Uterus (tissue), 4 donors: ENCODE measurements around the gene CYB5R3. TPM values are rescaled to one million over a fixed set of nuclear protein-coding genes. Genes with fewer than 3 reads are reported as not detected.

Source experiments
- DNase-seq, 2 donors: peaks; one replicate each; pipeline ENCODE4 v3.0.0-alpha.2; 2019 to 2020
- H3K27ac ChIP-seq, 2 donors: fragments of 200-600 bp; sonication (generic); 1 replicate in 1 of 2; 2 replicates in 1 of 2; pipeline ENCODE4 v1.5.1; 2016 to 2018
- H3K27me3 ChIP-seq, 2 donors: fragments of 200-600 bp; sonication (generic); one replicate each; pipeline ENCODE4 v1.5.1; 2018 to 2019; ENCODE audit warnings: control low read depth in 1 of 2
- H3K36me3 ChIP-seq, 2 donors: fragments of 200-600 bp; sonication (generic); one replicate each; pipeline ENCODE4 v1.5.1; 2019; ENCODE audit warnings: control low read depth in 1 of 2
- H3K4me1 ChIP-seq, 2 donors: fragments of 200-600 bp; sonication (generic); one replicate each; pipeline ENCODE4 v1.5.1; 2018 to 2019; ENCODE audit warnings: control low read depth in 1 of 2
- H3K4me3 ChIP-seq, 2 donors: fragments of 200-600 bp; sonication (generic); 1 replicate in 1 of 2; 2 replicates in 1 of 2; pipeline ENCODE4 v1.5.1; 2018 to 2019; ENCODE audit warnings: mild to moderate bottlenecking in 1 of 2
- H3K9me3 ChIP-seq, 2 donors: fragments of 200-600 bp; sonication (generic); one replicate each; pipeline ENCODE4 v1.5.1; 2019; ENCODE audit warnings: control low read depth in 1 of 2
- POLR2A ChIP-seq, 2 donors: fragments of 450-650 bp; IDR thresholded peaks; one replicate each; pipeline ENCODE4 v1.6.1; 2016; ENCODE audit warnings: antibody characterized with exemption in 2 of 2, mild to moderate bottlenecking in 1 of 2, moderate library complexity in 1 of 2
- intact Hi-C: fragments of 100-400 bp; cut with DNase I; formaldehyde crosslinking; loops from one replicate; pipeline ENCODE4 v1.15.1; 2023; ENCODE audit warnings: low total_unique reads
- total RNA-seq, 4 donors: library from RNA; depleted of rRNA in 3 of 4; stranded (reverse); fragments of >200 nt in 3 of 4; gene quantifications; one replicate each; pipeline versions ENCODE4 v1.1.0 to v1.2.4, GENCODE V29; 2014 to 2023
- TF ChIP-seq, protein P1 (sequence below), 4 experiments: fragments of 200-600 bp in 2 of 4; fragments of 450-650 bp in 2 of 4; sonication (generic) in 2 of 4; IDR thresholded peaks; one replicate each; pipeline ENCODE4 v1.5.1; 2016 to 2019; ENCODE audit warnings: antibody characterized with exemption in 4 of 4, mild to moderate bottlenecking in 2 of 4, moderate library complexity in 1 of 4
- donor health status: DM: yes; HTN: yes; CAD: no.

The CYB5R3 gene
- total RNA-seq, 4 donors from 2014 or later: 34.0 to 225 (median 51.7) TPM

DNA sequence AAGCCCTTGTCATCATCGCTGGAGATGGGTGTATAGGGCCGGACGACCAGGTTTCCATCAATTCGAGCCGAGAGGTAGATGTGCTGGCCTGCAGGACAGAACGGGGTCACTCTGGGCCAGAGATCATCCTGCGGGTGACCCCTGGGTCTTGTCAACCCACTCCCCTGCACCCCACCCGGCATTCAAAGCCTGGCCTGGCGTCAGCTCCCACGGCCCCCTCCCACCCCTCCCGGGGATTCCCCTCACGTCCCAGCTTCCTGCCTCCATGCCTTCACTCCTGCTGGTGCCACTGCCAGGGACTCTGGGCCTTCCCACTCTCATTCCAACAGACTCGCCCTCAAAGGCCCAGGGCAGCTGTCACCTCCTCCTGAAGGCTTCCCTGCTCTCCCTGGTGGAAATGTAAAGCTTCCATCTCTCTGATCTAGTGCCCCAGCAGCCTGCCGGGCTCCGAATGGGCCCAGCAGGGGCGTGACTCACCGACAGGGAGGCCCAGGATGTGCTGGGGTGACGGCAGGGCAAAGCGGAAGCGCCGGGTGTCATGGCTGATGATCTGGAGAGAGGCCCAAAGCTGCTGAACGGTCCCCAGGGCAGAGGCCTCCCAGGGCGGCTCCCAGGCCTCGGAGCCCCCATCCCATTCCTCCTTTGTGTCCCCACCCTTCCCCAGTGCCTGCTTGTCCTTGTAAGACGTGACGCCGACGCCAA is 18.1 kb downstream of the CYB5R3 start:
- Histone ChIP-seq H3K27me3 (no peaks in the 10 kb centered on the region), H3K4me1 (peaks cover 0 to 5% of the 10 kb centered on the region in 2 donors), H3K4me3 (no peak overlapping the region), H3K9me3 (no peaks in the 10 kb centered on the region), H3K27ac (no peak overlapping the region), H3K36me3 (no peaks in the 10 kb centered on the region)
- intact Hi-C loops: no loop called here
- DNase-seq: no peak
- no peak for TF ChIP-seq POLR2A (IDR thresholded peaks at IDR 0.05)
- TF ChIP-seq, protein P1, sequence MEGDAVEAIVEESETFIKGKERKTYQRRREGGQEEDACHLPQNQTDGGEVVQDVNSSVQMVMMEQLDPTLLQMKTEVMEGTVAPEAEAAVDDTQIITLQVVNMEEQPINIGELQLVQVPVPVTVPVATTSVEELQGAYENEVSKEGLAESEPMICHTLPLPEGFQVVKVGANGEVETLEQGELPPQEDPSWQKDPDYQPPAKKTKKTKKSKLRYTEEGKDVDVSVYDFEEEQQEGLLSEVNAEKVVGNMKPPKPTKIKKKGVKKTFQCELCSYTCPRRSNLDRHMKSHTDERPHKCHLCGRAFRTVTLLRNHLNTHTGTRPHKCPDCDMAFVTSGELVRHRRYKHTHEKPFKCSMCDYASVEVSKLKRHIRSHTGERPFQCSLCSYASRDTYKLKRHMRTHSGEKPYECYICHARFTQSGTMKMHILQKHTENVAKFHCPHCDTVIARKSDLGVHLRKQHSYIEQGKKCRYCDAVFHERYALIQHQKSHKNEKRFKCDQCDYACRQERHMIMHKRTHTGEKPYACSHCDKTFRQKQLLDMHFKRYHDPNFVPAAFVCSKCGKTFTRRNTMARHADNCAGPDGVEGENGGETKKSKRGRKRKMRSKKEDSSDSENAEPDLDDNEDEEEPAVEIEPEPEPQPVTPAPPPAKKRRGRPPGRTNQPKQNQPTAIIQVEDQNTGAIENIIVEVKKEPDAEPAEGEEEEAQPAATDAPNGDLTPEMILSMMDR (IDR thresholded peaks at IDR 0.05): no peak

DNA sequence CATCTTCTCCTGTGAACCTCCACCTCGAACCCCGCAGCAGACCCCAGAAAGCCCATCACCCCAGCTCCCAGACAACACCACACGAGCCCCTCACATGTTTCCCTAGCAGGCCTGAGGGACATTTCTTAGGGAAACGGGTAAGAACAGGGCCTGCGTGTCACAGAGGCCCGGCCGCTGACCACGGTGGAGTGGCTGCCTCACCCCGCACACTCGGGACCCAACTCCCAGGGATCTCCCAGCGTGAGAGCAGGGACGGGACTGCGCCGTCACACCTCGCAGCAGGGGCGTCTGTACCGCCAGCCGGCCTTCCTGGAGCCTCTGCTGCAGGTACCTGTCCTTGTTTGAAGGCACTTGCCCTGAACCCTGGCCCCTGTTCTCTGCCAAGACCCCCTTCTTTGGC is 19.0 kb downstream of the CYB5R3 start:
- intact Hi-C loops: no loop called here
- Histone ChIP-seq H3K27ac (no peak overlapping the region), H3K4me1 (no peaks in the 10 kb centered on the region), H3K4me3 (no peak overlapping the region), H3K27me3 (no peaks in the 10 kb centered on the region), H3K9me3 (no peaks in the 10 kb centered on the region), H3K36me3 (no peaks in the 10 kb centered on the region)
- DNase-seq: no peak
- no peak for TF ChIP-seq POLR2A (IDR thresholded peaks at IDR 0.05)
- TF ChIP-seq, protein P1 (IDR thresholded peaks at IDR 0.05): no peak

DNA sequence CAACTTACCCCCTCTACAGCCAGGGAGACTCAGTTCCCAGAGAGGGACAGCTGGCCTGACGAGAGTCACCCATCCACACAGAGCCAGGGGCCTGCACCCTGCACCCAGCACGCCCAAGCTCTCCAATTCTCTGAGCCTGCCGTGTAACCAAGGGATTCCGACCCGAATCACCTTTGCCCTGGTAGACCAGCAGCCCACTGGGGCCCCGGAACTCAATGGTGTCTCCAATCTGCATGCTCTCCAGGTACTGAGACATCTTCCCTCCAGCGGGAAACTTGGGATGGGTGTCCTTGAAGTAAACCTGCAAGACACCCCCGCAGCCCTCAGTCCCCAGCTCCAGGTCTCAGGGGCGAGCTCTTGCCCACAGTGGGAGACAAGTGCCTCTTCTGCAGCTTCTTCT is 21.2 kb downstream of the CYB5R3 start:
- no peak for DNase-seq
- Histone ChIP-seq H3K4me3 (no peak overlapping the region), H3K27me3 (no peaks in the 10 kb centered on the region), H3K4me1 (no peaks in the 10 kb centered on the region), H3K9me3 (no peaks in the 10 kb centered on the region), H3K27ac (no peak overlapping the region), H3K36me3 (no peaks in the 10 kb centered on the region)
- TF ChIP-seq POLR2A (IDR thresholded peaks at IDR 0.05): no peak
- TF ChIP-seq, protein P1 (IDR thresholded peaks at IDR 0.05): no peak
- intact Hi-C loops: no loop called here

DNA sequence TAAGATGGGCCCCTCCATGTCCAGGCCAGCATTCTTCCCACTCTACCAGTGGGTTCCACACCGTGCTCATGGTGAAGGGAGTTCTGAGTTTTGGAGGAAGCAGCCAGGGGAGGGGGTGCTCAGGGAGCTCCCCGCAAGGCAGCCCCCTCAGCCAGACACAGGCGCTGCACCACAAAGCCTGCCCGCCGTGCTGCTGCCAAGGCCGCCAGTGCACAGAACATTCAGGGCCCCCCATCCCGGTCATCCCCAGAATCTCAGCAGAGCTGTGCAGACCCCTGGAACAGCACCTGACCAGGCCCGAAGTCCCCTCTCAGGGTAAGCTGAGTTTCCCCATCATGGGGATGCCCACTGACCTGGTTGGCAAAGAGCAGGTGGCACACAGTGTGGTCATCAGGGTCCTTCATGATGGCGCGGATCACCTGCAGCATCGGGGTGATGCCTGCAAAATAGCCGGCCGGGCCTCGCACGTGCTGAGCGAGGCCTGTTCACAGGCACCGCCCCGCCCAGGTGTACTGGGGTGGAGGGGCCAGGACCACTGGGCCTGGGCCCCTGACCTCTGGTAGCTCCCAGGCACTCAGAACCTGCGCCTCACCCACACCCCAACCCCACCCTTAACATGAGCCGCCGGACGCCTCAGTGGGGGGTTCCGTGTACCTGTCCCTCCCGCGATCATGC is 22.1 kb downstream of the CYB5R3 start:
- Histone ChIP-seq H3K27me3 (no peaks in the 10 kb centered on the region), H3K4me3 (no peak overlapping the region), H3K4me1 (no peaks in the 10 kb centered on the region), H3K36me3 (no peaks in the 10 kb centered on the region), H3K27ac (no peak overlapping the region), H3K9me3 (no peaks in the 10 kb centered on the region)
- TF ChIP-seq, protein P1 (IDR thresholded peaks at IDR 0.05): no peak
- no peak for TF ChIP-seq POLR2A (IDR thresholded peaks at IDR 0.05)
- intact Hi-C loops: no loop called here
- no peak for DNase-seq

GRCh38 chr22:42626431-42626830 is 22.8 kb downstream of the CYB5R3 start:
- H3K9me3 ChIP-seq: no peaks in the 10 kb centered on the region
- H3K27me3 ChIP-seq: no peaks in the 10 kb centered on the region
- no peaks in the 10 kb centered on the region for H3K36me3 ChIP-seq
- H3K4me1 ChIP-seq: peaks cover 0 to 2% of the 10 kb centered on the region in 2 donors
- TF ChIP-seq POLR2A (IDR thresholded peaks at IDR 0.05): no peak
- TF ChIP-seq, protein P1 (IDR thresholded peaks at IDR 0.05): no peak
- DNase-seq: no peak
- intact Hi-C loops: no loop called here
- no peak overlapping the region for H3K27ac ChIP-seq
- H3K4me3 ChIP-seq: no peak overlapping the region
